Small intestine (tissue), 7 donors: ENCODE data around the gene PFKP. TPM values are rescaled to one million over a fixed set of nuclear protein-coding genes. Genes with fewer than 3 reads are reported as not detected.

Experiments
- DNase-seq, 2 donors: peaks; one replicate each; pipeline versions ENCODE4 v3.0.0 to v3.0.0-alpha.2; 2013
- FAIRE-seq: peaks from 2 replicates; lab custom pipeline; 2012; peaks lifted over from hg19 to GRCh38; lab: Jason Lieb, UNC
- H3K27ac ChIP-seq, 3 donors: one replicate each; pipeline ENCODE4 v1.5.1; 2013; ENCODE audit warnings: low read length in 2 of 3, mild to moderate bottlenecking in 2 of 3, control low read depth in 1 of 3, inconsistent platforms in 1 of 3, low read depth in 1 of 3, moderate library complexity in 1 of 3
- H3K27me3 ChIP-seq, 3 donors: one replicate each; pipeline ENCODE4 v1.6.1; 2013; ENCODE audit warnings: low read length in 3 of 3, inconsistent platforms in 1 of 3; ENCODE audit not compliant: control insufficient read depth in 3 of 3, insufficient read depth in 3 of 3
- H3K36me3 ChIP-seq, 3 donors: one replicate each; pipeline ENCODE4 v1.6.1; 2013; ENCODE audit warnings: low read length in 3 of 3, inconsistent platforms in 1 of 3, low read depth in 1 of 3, mild to moderate bottlenecking in 1 of 3, moderate library complexity in 1 of 3; ENCODE audit not compliant: control insufficient read depth in 3 of 3, insufficient read depth in 2 of 3
- H3K4me1 ChIP-seq, 3 donors: one replicate each; pipeline ENCODE4 v1.6.1; 2013; ENCODE audit warnings: low read length in 2 of 3, inconsistent platforms in 1 of 3, low read depth in 1 of 3, mild to moderate bottlenecking in 1 of 3, moderate library complexity in 1 of 3; ENCODE audit not compliant: control insufficient read depth in 3 of 3, insufficient read depth in 2 of 3
- H3K4me3 ChIP-seq, 3 donors: one replicate each; pipeline ENCODE4 v1.5.1; 2013; ENCODE audit warnings: low read length in 3 of 3, control low read depth in 1 of 3, inconsistent platforms in 1 of 3, low read depth in 1 of 3, mild to moderate bottlenecking in 1 of 3, moderate library complexity in 1 of 3
- H3K9me3 ChIP-seq, 2 donors: one replicate each; pipeline ENCODE4 v1.6.1; 2013; ENCODE audit warnings: low read depth in 1 of 2, low read length in 1 of 2; ENCODE audit not compliant: control insufficient read depth in 2 of 2, insufficient read depth in 1 of 2
- WGBS, 3 donors: extraction: QIAGEN DNeasy Blood & Tissue Kit; methylation state at CpG; one replicate each; pipeline ENCODE4 v1.1.7; 2013; 5-methylcytosine and 5-hydroxymethylcytosine counted together
- polyA plus RNA-seq, 4 donors: library from polyadenylated mRNA; stranded (reverse) in 3 of 4; unstranded in 1 of 4; fragments of 200-250 nt in 3 of 4; fragments of 120-200 nt in 1 of 4; gene quantifications; one replicate each; pipeline versions ENCODE4 v1.2.1 to v1.2.3, GENCODE V29; 2013
- donor health status: healthy with polysubstance abuse.
- donor health status: control.
- donor health status: control.
- donor health status: Bipolar disorder and iron deficiency.
- donor health status: healthy.

Gene PFKP
- polyA plus RNA-seq, 4 donors: 10.7 to 154 (median 73.9) TPM

- Histone ChIP-seq H3K4me3 (no peak overlapping the region), H3K27ac (no peak overlapping the region), H3K27me3 (no peaks in the 10 kb centered on the region), H3K4me1 (peaks cover 5 to 9% (median 7%) of the 10 kb centered on the region in 3 donors), H3K36me3 (peaks cover 2 to 42% (median 2%) of the 10 kb centered on the region in 3 donors), H3K9me3 (no peaks in the 10 kb centered on the region)
- FAIRE-seq (no peak), DNase-seq (no peak)
- WGBS, 3 donors: 94 to 97% (median 96%) methylated on average over 19 of the region's 19 CpGs
Measured at GRCh38 chr10:3100093-3100792, 32.9 kb downstream of the PFKP start.

GRCh38 chr10:3100856-3101640 is 33.7 kb downstream of the PFKP start:
- 96 to 97% (median 97%) methylated on average over 31 of the region's 31 CpGs for WGBS, 3 donors
- no peaks in the 10 kb centered on the region for H3K27me3 ChIP-seq
- no peak for FAIRE-seq
- peaks cover 2 to 49% (median 2%) of the 10 kb centered on the region in 3 donors for H3K36me3 ChIP-seq
- no peak overlapping the region for H3K4me3 ChIP-seq
- H3K27ac ChIP-seq: no peak overlapping the region
- H3K4me1 ChIP-seq: peaks cover 2 to 6% (median 3%) of the 10 kb centered on the region in 3 donors
- no peaks in the 10 kb centered on the region for H3K9me3 ChIP-seq
- no peak for DNase-seq

GRCh38 chr10:3102720-3103427 is 35.5 kb downstream of the PFKP start:
- WGBS, 3 donors: 39 to 65% (median 55%) methylated on average over 19 of the region's 19 CpGs
- Histone ChIP-seq H3K36me3 (peaks cover 2 to 54% (median 2%) of the 10 kb centered on the region in 3 donors), H3K27ac (peak overlapping the region in 1 of 3 donors; percentile 64), H3K27me3 (no peaks in the 10 kb centered on the region), H3K4me1 (no peaks in the 10 kb centered on the region), H3K9me3 (no peaks in the 10 kb centered on the region), H3K4me3 (no peak overlapping the region)
- DNase-seq (peak in 1 of 2 donors; percentile 75), FAIRE-seq (no peak)

GRCh38 chr10:3103646-3104045 is 36.3 kb downstream of the PFKP start:
- no peaks in the 10 kb centered on the region for H3K4me1 ChIP-seq
- DNase-seq (no peak), FAIRE-seq (no peak)
- no peak overlapping the region for H3K27ac ChIP-seq
- 92 to 95% (median 94%) methylated on average over 30 of the region's 30 CpGs for WGBS, 3 donors
- no peaks in the 10 kb centered on the region for H3K27me3 ChIP-seq
- H3K9me3 ChIP-seq: no peaks in the 10 kb centered on the region
- H3K36me3 ChIP-seq: peaks cover 2 to 57% (median 3%) of the 10 kb centered on the region in 3 donors
- no peak overlapping the region for H3K4me3 ChIP-seq

- Histone ChIP-seq H3K27ac (no peak overlapping the region), H3K9me3 (no peaks in the 10 kb centered on the region), H3K27me3 (no peaks in the 10 kb centered on the region), H3K36me3 (peaks cover 5 to 64% (median 5%) of the 10 kb centered on the region in 3 donors), H3K4me3 (no peak overlapping the region), H3K4me1 (no peaks in the 10 kb centered on the region)
- WGBS, 3 donors: 87 to 94% (median 88%) methylated on average over 28 of the region's 28 CpGs
- no peak for FAIRE-seq
- no peak for DNase-seq
Measured at GRCh38 chr10:3104251-3104918, 37.0 kb downstream of the PFKP start.

GRCh38 chr10:3105166-3105565 is 37.8 kb downstream of the PFKP start:
- FAIRE-seq: no peak

GRCh38 chr10:3105905-3106304 is 38.6 kb downstream of the PFKP start:
- no peak for FAIRE-seq
- 86 to 89% (median 87%) methylated on average over 15 to 17 of the region's 20 CpGs for WGBS, 3 donors
- H3K4me3 ChIP-seq: no peak overlapping the region
- DNase-seq: no peak
- peaks cover 8 to 59% (median 8%) of the 10 kb centered on the region in 3 donors for H3K36me3 ChIP-seq
- no peaks in the 10 kb centered on the region for H3K9me3 ChIP-seq
- no peaks in the 10 kb centered on the region for H3K4me1 ChIP-seq
- no peak overlapping the region for H3K27ac ChIP-seq
- no peaks in the 10 kb centered on the region for H3K27me3 ChIP-seq

More at GRCh38 chr10:3105166-3105565, 37.8 kb downstream of the PFKP start:
- WGBS, 3 donors: 93 to 94% (median 93%) methylated on average over 20 of the region's 20 CpGs
- Histone ChIP-seq H3K36me3 (peaks cover 8 to 66% (median 8%) of the 10 kb centered on the region in 3 donors), H3K4me1 (no peaks in the 10 kb centered on the region), H3K4me3 (no peak overlapping the region), H3K9me3 (no peaks in the 10 kb centered on the region), H3K27ac (no peak overlapping the region), H3K27me3 (no peaks in the 10 kb centered on the region)
- no peak for DNase-seq
